ENCODE results near the gene FUT4. TPM values are rescaled to one million over a fixed set of nuclear protein-coding genes. Genes with fewer than 3 reads are reported as not detected.

The FUT4 gene
- total and polyA plus RNA-seq, 2 experiments from 2014 or later, result 5.9 to 13.9 TPM

DNA sequence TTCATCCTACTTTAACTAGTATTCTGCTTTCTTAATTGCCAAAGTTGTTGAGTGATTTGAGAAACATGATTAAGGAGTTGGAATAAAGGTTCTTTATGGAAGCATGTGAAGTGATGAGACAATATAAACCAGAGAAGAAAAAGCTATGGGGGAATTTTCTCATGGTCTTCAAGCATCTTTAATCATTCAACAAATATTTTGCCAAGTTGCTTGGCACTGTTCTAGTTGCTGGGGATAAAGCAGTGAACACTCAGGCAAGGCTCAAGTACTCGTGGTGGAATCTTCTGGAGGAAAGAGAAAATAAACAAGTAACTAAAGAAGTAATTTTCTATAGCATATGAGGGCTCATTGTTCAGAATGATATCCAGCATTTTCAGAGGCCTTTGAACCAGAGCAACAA is 14.3 kb downstream of the FUT4 start:
- H3K4me2 ChIP-seq, result no peak overlapping the region
- no peaks in the 10 kb centered on the region for H4K20me1 ChIP-seq (ENCODE audit: insufficient read depth, poor library complexity, severe bottlenecking)
- no peak for DNase-seq (ENCODE audit: low spot score)
- H2AFZ ChIP-seq, result no peak overlapping the region
- no peaks in the 10 kb centered on the region for H3K36me3 ChIP-seq (replicated peaks; ENCODE audit: insufficient read depth, low read depth)
- H3K79me2 ChIP-seq, result peaks cover 22% of the 10 kb centered on the region
- H3K9me3 ChIP-seq (ENCODE audit: low read depth), result no peaks in the 10 kb centered on the region
- H3K4me3 ChIP-seq, result no peak overlapping the region
- H3K27ac ChIP-seq, result no peak overlapping the region
- TF ChIP-seq, protein P1, sequence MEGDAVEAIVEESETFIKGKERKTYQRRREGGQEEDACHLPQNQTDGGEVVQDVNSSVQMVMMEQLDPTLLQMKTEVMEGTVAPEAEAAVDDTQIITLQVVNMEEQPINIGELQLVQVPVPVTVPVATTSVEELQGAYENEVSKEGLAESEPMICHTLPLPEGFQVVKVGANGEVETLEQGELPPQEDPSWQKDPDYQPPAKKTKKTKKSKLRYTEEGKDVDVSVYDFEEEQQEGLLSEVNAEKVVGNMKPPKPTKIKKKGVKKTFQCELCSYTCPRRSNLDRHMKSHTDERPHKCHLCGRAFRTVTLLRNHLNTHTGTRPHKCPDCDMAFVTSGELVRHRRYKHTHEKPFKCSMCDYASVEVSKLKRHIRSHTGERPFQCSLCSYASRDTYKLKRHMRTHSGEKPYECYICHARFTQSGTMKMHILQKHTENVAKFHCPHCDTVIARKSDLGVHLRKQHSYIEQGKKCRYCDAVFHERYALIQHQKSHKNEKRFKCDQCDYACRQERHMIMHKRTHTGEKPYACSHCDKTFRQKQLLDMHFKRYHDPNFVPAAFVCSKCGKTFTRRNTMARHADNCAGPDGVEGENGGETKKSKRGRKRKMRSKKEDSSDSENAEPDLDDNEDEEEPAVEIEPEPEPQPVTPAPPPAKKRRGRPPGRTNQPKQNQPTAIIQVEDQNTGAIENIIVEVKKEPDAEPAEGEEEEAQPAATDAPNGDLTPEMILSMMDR (IDR thresholded peaks at IDR 0.05; ENCODE audit: poor library complexity), result no peak
- no peaks in the 10 kb centered on the region for H3K9me2 ChIP-seq (replicated peaks; ENCODE audit: insufficient read depth)
- no peaks in the 10 kb centered on the region for H3K4me1 ChIP-seq (ENCODE audit: insufficient read depth)
- 77% methylated on average over 1 of the region's 1 CpG for WGBS (ENCODE audit: low lambda C conversion rate, missing lambda C conversion rate)
- H3K27me3 ChIP-seq, result no peaks in the 10 kb centered on the region

DNA sequence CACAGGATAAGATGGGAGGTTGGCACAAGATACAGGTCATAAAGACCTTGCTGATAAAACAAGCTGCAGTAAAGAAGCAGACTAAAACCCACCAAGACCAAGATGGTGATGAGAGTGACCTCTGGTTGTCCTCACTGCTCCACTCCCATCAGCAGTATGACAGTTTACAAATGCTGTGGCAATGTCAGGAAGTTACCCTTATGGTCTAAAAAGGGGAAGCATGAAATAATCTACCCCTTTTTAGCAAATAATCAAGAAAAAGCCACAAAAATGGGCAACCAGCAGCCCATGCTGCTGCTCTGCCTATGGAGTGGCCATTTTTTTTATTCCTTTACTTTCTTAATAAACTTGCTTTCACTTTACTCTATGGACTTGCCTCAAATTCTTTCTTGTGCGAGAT is 14.7 kb downstream of the FUT4 start:
- no peak for DNase-seq (ENCODE audit: low spot score)
- no peaks in the 10 kb centered on the region for H3K27me3 ChIP-seq
- H3K36me3 ChIP-seq (replicated peaks; ENCODE audit: insufficient read depth, low read depth), result no peaks in the 10 kb centered on the region
- peaks cover 19% of the 10 kb centered on the region for H3K79me2 ChIP-seq
- H3K9me2 ChIP-seq (replicated peaks; ENCODE audit: insufficient read depth), result no peaks in the 10 kb centered on the region
- no peaks in the 10 kb centered on the region for H4K20me1 ChIP-seq (ENCODE audit: insufficient read depth, poor library complexity, severe bottlenecking)
- H2AFZ ChIP-seq, result no peak overlapping the region
- no peak overlapping the region for H3K4me2 ChIP-seq
- TF ChIP-seq, protein P1 (IDR thresholded peaks at IDR 0.05; ENCODE audit: poor library complexity), result no peak
- TF ChIP-seq EZH2phosphoT487 (IDR thresholded peaks at IDR 0.05; ENCODE audit: low read depth, severe bottlenecking, unreplicated experiment) (no peak), EZH2 (IDR thresholded peaks at IDR 0.05; ENCODE audit: borderline replicate concordance) (no peak)
- no peak overlapping the region for H3K27ac ChIP-seq
- WGBS (ENCODE audit: low lambda C conversion rate, missing lambda C conversion rate), result 100% methylated on average over 1 of the region's 1 CpG
- no peaks in the 10 kb centered on the region for H3K9me3 ChIP-seq (ENCODE audit: low read depth)
- H3K4me3 ChIP-seq, result no peak overlapping the region
- no peaks in the 10 kb centered on the region for H3K4me1 ChIP-seq (ENCODE audit: insufficient read depth)

DNA sequence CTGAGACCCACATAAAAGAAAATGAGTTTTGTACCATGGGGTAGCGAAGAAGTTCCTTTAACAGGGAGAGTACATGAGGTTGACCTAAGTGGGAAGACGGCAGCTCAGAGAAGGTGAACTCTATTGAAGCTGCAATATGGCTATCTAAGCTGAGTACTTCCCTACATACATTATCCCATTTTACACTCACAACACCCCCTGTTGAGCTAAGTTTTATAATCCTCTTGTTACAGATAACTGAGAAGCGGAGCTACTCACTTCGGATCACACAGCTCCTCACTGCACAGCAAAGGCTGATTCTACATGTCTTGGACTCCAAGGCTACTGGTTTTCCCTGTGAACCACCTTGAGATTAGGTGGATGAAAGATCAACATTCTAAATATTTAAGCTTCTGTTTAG is 15.2 kb downstream of the FUT4 start:
- Histone ChIP-seq H3K27ac (no peak overlapping the region), H4K20me1 (ENCODE audit: insufficient read depth, poor library complexity, severe bottlenecking) (no peaks in the 10 kb centered on the region), H2AFZ (no peak overlapping the region), H3K9me2 (replicated peaks; ENCODE audit: insufficient read depth) (no peaks in the 10 kb centered on the region), H3K79me2 (peaks cover 18% of the 10 kb centered on the region), H3K9me3 (ENCODE audit: low read depth) (no peaks in the 10 kb centered on the region), H3K4me2 (no peak overlapping the region), H3K4me1 (ENCODE audit: insufficient read depth) (no peaks in the 10 kb centered on the region), H3K36me3 (replicated peaks; ENCODE audit: insufficient read depth, low read depth) (no peaks in the 10 kb centered on the region), H3K27me3 (no peaks in the 10 kb centered on the region), H3K4me3 (no peak overlapping the region)
- WGBS (ENCODE audit: low lambda C conversion rate, missing lambda C conversion rate), result 89% methylated on average over 4 of the region's 4 CpGs
- DNase-seq (ENCODE audit: low spot score), result no peak
- TF ChIP-seq EZH2phosphoT487 (IDR thresholded peaks at IDR 0.05; ENCODE audit: low read depth, severe bottlenecking, unreplicated experiment), result no peak
- TF ChIP-seq EZH2 (IDR thresholded peaks at IDR 0.05; ENCODE audit: borderline replicate concordance), result no peak
- TF ChIP-seq, protein P1 (IDR thresholded peaks at IDR 0.05; ENCODE audit: poor library complexity), result no peak

DNA sequence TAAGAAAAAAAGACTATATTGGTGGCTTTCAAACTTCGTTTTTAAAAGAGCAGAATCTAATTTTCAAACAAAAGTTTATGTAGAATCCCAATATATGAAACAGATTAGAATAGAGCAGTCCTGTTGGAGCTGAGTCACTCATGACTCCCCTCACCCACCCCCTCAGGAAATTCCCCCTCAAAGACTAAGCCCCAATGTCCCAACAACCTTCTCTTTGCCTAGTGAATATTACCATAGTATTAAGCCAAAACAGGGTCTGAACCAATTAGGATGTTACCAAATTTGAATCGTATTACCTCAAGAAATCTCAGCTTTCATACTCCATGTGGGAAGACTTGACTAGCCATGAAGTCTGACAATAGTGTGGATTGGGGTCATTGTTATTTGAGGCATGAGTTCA is 15.6 kb downstream of the FUT4 start:
- Histone ChIP-seq H3K4me3 (no peak overlapping the region), H3K27me3 (no peaks in the 10 kb centered on the region), H3K9me3 (ENCODE audit: low read depth) (no peaks in the 10 kb centered on the region), H3K4me1 (ENCODE audit: insufficient read depth) (no peaks in the 10 kb centered on the region), H3K36me3 (replicated peaks; ENCODE audit: insufficient read depth, low read depth) (no peaks in the 10 kb centered on the region), H3K4me2 (no peak overlapping the region), H4K20me1 (ENCODE audit: insufficient read depth, poor library complexity, severe bottlenecking) (no peaks in the 10 kb centered on the region), H3K27ac (no peak overlapping the region), H2AFZ (no peak overlapping the region), H3K9me2 (replicated peaks; ENCODE audit: insufficient read depth) (no peaks in the 10 kb centered on the region), H3K79me2 (peaks cover 16% of the 10 kb centered on the region)
- TF ChIP-seq, protein P1 (IDR thresholded peaks at IDR 0.05; ENCODE audit: poor library complexity), result no peak
- TF ChIP-seq EZH2 (IDR thresholded peaks at IDR 0.05; ENCODE audit: borderline replicate concordance) (no peak), EZH2phosphoT487 (IDR thresholded peaks at IDR 0.05; ENCODE audit: low read depth, severe bottlenecking, unreplicated experiment) (no peak)
- 100% methylated on average over 2 of the region's 2 CpGs for WGBS (ENCODE audit: low lambda C conversion rate, missing lambda C conversion rate)
- no peak for DNase-seq (ENCODE audit: low spot score)
